H9 (cell line): ENCODE results near the gene NUTF2. TPM values are rescaled to one million over a fixed set of nuclear protein-coding genes. Genes with fewer than 3 reads are reported as not detected.

Experiments used
- DNase-seq: peaks from one replicate; pipeline ENCODE4 v3.0.0-alpha.2; 2017
- H2AFZ ChIP-seq: one replicate; pipeline ENCODE4 v1.6.1; 2013; ENCODE audit warnings: mild to moderate bottlenecking, low read length, control low read depth, moderate library complexity
- H2AK5ac ChIP-seq: 2 replicates; pipeline ENCODE4 v1.6.1; 2013; ENCODE audit warnings: low read length, control low read depth, mixed read lengths; ENCODE audit not compliant: insufficient read length
- H2BK120ac ChIP-seq: one replicate; pipeline ENCODE4 v1.6.1; 2013; ENCODE audit warnings: low read depth, mild to moderate bottlenecking, low read length, control low read depth, inconsistent platforms; ENCODE audit not compliant: poor library complexity, severe bottlenecking
- H2BK12ac ChIP-seq: 2 replicates; pipeline ENCODE4 v1.6.1; 2013; ENCODE audit warnings: low read length, control low read depth, mixed read lengths, low read depth; ENCODE audit not compliant: insufficient read length
- H2BK15ac ChIP-seq: 2 replicates; pipeline ENCODE4 v1.6.1; 2013; ENCODE audit warnings: low read depth, low read length, control low read depth
- H2BK20ac ChIP-seq: one replicate; pipeline ENCODE4 v1.6.1; 2013; ENCODE audit warnings: low read depth, mild to moderate bottlenecking, low read length, control low read depth, inconsistent platforms; ENCODE audit not compliant: poor library complexity, severe bottlenecking
- H2BK5ac ChIP-seq: 2 replicates; pipeline ENCODE4 v1.6.1; 2013; ENCODE audit warnings: low read length, control low read depth, mixed read lengths; ENCODE audit not compliant: insufficient read length
- H3K14ac ChIP-seq: 2 replicates; pipeline ENCODE4 v1.6.1; 2013; ENCODE audit warnings: low read length, control low read depth; ENCODE audit not compliant: insufficient read depth
- H3K18ac ChIP-seq: 2 replicates; pipeline ENCODE4 v1.6.1; 2013; ENCODE audit warnings: low read depth, mild to moderate bottlenecking, mixed read lengths, low read length, control low read depth; ENCODE audit not compliant: insufficient read length
- H3K23ac ChIP-seq: 2 replicates; pipeline ENCODE4 v1.6.1; 2013; ENCODE audit warnings: low read length, control low read depth, mixed read lengths, low read depth; ENCODE audit not compliant: insufficient read length
- H3K23me2 ChIP-seq: 2 replicates; pipeline ENCODE4 v1.6.1; 2013; ENCODE audit warnings: low read depth, mild to moderate bottlenecking, mixed read lengths, low read length, control low read depth; ENCODE audit not compliant: insufficient read length, poor library complexity, severe bottlenecking
- H3K27ac ChIP-seq: 2 replicates; pipeline ENCODE4 v1.5.1; 2013; ENCODE audit warnings: low read length, control low read depth, mixed read lengths, low read depth; ENCODE audit not compliant: insufficient read length
- H3K27me3 ChIP-seq: 2 replicates; pipeline ENCODE4 v1.6.1; 2013; ENCODE audit warnings: low read length, control low read depth, inconsistent platforms; ENCODE audit not compliant: insufficient read depth
- H3K4ac ChIP-seq: 2 replicates; pipeline ENCODE4 v1.6.1; 2013; ENCODE audit warnings: low read depth, mild to moderate bottlenecking, control low read depth, inconsistent platforms, low read length, moderate library complexity
- H3K4me1 ChIP-seq: 2 replicates; pipeline ENCODE4 v1.6.1; 2013; ENCODE audit warnings: low read length, control low read depth, inconsistent platforms; ENCODE audit not compliant: insufficient read depth
- H3K4me2 ChIP-seq: 2 replicates; pipeline ENCODE4 v1.6.1; 2013; ENCODE audit warnings: low read length, control low read depth, mixed read lengths; ENCODE audit not compliant: insufficient read length, insufficient read depth
- H3K56ac ChIP-seq: 2 replicates; pipeline ENCODE4 v1.6.1; 2013; ENCODE audit warnings: low read depth, mild to moderate bottlenecking, mixed read lengths, low read length, control low read depth; ENCODE audit not compliant: insufficient read length
- H3K79me1 ChIP-seq: 2 replicates; pipeline ENCODE4 v1.6.1; 2013; ENCODE audit warnings: low read depth, mild to moderate bottlenecking, moderate library complexity, low read length, control low read depth, inconsistent platforms; ENCODE audit not compliant: insufficient read depth, poor library complexity, severe bottlenecking
- H3K79me2 ChIP-seq: 2 replicates; pipeline ENCODE4 v1.6.1; 2013; ENCODE audit warnings: low read length, control low read depth, inconsistent platforms; ENCODE audit not compliant: insufficient read depth
- H3K9ac ChIP-seq: 2 replicates; pipeline ENCODE4 v1.6.1; 2013; ENCODE audit warnings: low read length, control low read depth, mixed read lengths; ENCODE audit not compliant: insufficient read length; ENCODE audit errors: extremely low read depth
- H3K9me3 ChIP-seq: one replicate; pipeline ENCODE4 v1.6.1; 2013; ENCODE audit warnings: low read depth, low read length, inconsistent platforms; ENCODE audit not compliant: control insufficient read depth
- H3T11ph ChIP-seq: one replicate; pipeline ENCODE4 v1.6.1; 2013; ENCODE audit warnings: mild to moderate bottlenecking, low read length, control low read depth, inconsistent platforms
- H4K20me1 ChIP-seq: one replicate; pipeline ENCODE4 v1.6.1; 2013; ENCODE audit not compliant: control insufficient read depth, insufficient read length, insufficient read depth
- H4K5ac ChIP-seq: 2 replicates; pipeline ENCODE4 v1.6.1; 2013; ENCODE audit warnings: low read depth, mild to moderate bottlenecking, mixed read lengths, low read length, control low read depth; ENCODE audit not compliant: insufficient read length
- H4K8ac ChIP-seq: replicated peaks from 2 replicates; pipeline ENCODE4 v1.6.1; 2013; ENCODE audit warnings: low read length, control low read depth, mixed read lengths, low read depth; ENCODE audit not compliant: insufficient read length
- H4K91ac ChIP-seq: 2 replicates; pipeline ENCODE4 v1.6.1; 2013; ENCODE audit warnings: low read depth, mild to moderate bottlenecking, moderate library complexity, mixed read lengths, low read length, control low read depth; ENCODE audit not compliant: insufficient read length
- H3K27ac Mint-ChIP-seq, 3 experiments: 2 replicates in 2 of 3; 3 replicates in 1 of 3; pipeline ENCODE4 v1.8.0; 2020 to 2021; ENCODE audit warnings: mixed read lengths in 3 of 3, mild to moderate bottlenecking in 1 of 3, moderate library complexity in 1 of 3
- H3K27me3 Mint-ChIP-seq: 2 replicates; pipeline ENCODE4 v1.8.0; 2021; ENCODE audit warnings: low read depth, mild to moderate bottlenecking, moderate library complexity, mixed read lengths
- H3K36me3 Mint-ChIP-seq, 3 experiments: 2 replicates in 2 of 3; 3 replicates in 1 of 3; pipeline ENCODE4 v1.8.0; 2020 to 2021; ENCODE audit warnings: low read depth in 3 of 3, mixed read lengths in 3 of 3; ENCODE audit not compliant: insufficient read depth in 1 of 3
- H3K4me1 Mint-ChIP-seq, 2 experiments: 2 replicates each; pipeline ENCODE4 v1.8.0; 2020; ENCODE audit warnings: mixed read lengths in 2 of 2
- H3K4me3 Mint-ChIP-seq, 2 experiments: 2 replicates in 1 of 2; 3 replicates in 1 of 2; pipeline ENCODE4 v1.8.0; 2020 to 2021; ENCODE audit warnings: mild to moderate bottlenecking in 2 of 2, mixed read lengths in 2 of 2, moderate library complexity in 1 of 2
- H3K9me3 Mint-ChIP-seq, 2 experiments: 2 replicates in 1 of 2; 3 replicates in 1 of 2; pipeline ENCODE4 v1.8.0; 2020; ENCODE audit warnings: mild to moderate bottlenecking in 2 of 2, mixed read lengths in 2 of 2, moderate library complexity in 1 of 2
- CTCF ChIP-seq: fragments of 200-600 bp; sonication (generic); conservative IDR thresholded peaks from 3 replicates; pipeline ENCODE4 v1.8.0; 2021; ENCODE audit warnings: antibody characterized with exemption, mild to moderate bottlenecking
- WGBS: extraction: QIAGEN DNeasy Blood & Tissue Kit; methylation state at CpG from one replicate; pipeline ENCODE4 v1.1.7; 2013; ENCODE audit warnings: missing lambda C conversion rate, low lambda C conversion rate, mixed read lengths; ENCODE audit not compliant: insufficient read length; ENCODE audit errors: extremely low coverage; 5-methylcytosine and 5-hydroxymethylcytosine counted together
- total RNA-seq: library from RNA; stranded (reverse); gene quantifications from 2 replicates; pipeline ENCODE4 v1.2.1, GENCODE V29; 2021

NUTF2 gene
- total RNA-seq, 1 experiment from 2014 or later: 198 TPM

- no peak overlapping the region for H3K27ac Mint-ChIP-seq
- no peak overlapping the region for H2BK15ac ChIP-seq
- no peak overlapping the region for H3K27ac ChIP-seq
- H3K9me3 ChIP-seq: no peaks in the 10 kb centered on the region
- H4K5ac ChIP-seq: no peak overlapping the region
- H2BK120ac ChIP-seq: no peak overlapping the region
- no peak overlapping the region for H3K18ac ChIP-seq
- peaks cover 12 to 33% (median 30%) of the 10 kb centered on the region in 3 experiments for H3K36me3 Mint-ChIP-seq
- H3T11ph ChIP-seq: no peak overlapping the region
- no peak overlapping the region for H2BK12ac ChIP-seq
- no peak overlapping the region for H2AFZ ChIP-seq
- H4K8ac ChIP-seq: no peak overlapping the region
- H3K79me2 ChIP-seq: no peaks in the 10 kb centered on the region
- H3K4me2 ChIP-seq: no peak overlapping the region
- no peak overlapping the region for H4K91ac ChIP-seq
- H2BK20ac ChIP-seq: no peak overlapping the region
- no peaks in the 10 kb centered on the region for H3K79me1 ChIP-seq
- H3K23ac ChIP-seq: no peak overlapping the region
- no peak for DNase-seq
- peaks cover 13 to 28% of the 10 kb centered on the region in 2 experiments for H3K4me1 Mint-ChIP-seq
- no peaks in the 10 kb centered on the region for H4K20me1 ChIP-seq
- H3K27me3 ChIP-seq: no peaks in the 10 kb centered on the region
- H3K4me3 Mint-ChIP-seq: no peak overlapping the region; a peak in 1 of 5 replicates
- H3K9me3 Mint-ChIP-seq: no peaks in the 10 kb centered on the region
- no peak for TF ChIP-seq CTCF
- H3K14ac ChIP-seq: no peak overlapping the region; the same call in 1 of the 2 replicates
- no peaks in the 10 kb centered on the region; the same call in none of the 2 replicates for H3K27me3 Mint-ChIP-seq
- H3K56ac ChIP-seq: no peak overlapping the region
- H3K23me2 ChIP-seq: no peaks in the 10 kb centered on the region
- no peak overlapping the region for H2AK5ac ChIP-seq
- no peak overlapping the region for H3K9ac ChIP-seq
- no CpG with 5 or more reads among the region's 19 CpGs for WGBS
- H2BK5ac ChIP-seq: no peak overlapping the region
- H3K4me1 ChIP-seq: no peaks in the 10 kb centered on the region
- H3K4ac ChIP-seq: no peak overlapping the region
Measured at GRCh38 chr16:67885976-67886375, 39.2 kb downstream of the NUTF2 start.
